ENCODE data around the gene ANKMY1. TPM values are rescaled to one million over a fixed set of nuclear protein-coding genes. Genes with fewer than 3 reads are reported as not detected.
A peak's percentile ranks its signal among the peaks of the same experiment; 100 is the strongest.

ANKMY1 gene
- total and polyA plus RNA-seq, 8 donors, result 6.9 to 20.1 (median 10.7) TPM

DNA sequence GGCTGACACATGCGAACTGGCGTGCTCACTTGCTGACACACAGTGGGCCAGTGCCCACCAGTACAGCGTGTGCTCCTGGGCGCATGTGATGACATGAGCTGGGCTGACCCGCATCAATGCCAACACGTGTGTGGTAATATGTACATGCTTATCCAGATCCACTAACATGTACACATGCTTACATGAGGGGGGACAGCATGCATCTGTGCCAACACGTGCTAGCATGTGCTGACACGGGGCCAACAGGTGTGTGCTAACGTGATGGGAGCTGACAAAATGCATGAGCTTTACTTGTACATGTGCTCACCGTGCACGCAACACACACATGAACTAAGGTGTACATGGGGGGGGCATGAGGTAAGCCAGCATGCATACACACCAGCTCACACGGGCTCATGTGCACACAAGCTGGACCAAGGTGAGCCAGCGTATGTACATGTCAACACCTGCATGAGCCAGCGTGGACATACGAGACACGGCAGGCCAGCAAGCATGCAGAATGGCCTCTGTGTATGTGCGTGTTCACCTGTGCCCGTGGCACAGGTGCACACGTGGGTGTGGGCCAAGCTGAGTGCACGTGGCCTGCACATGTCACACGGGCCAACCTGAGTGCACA lies 93.8 kb downstream of the ANKMY1 start:
- DNase-seq, result peak in 4 of 6 donors; percentile 1 to 38 (median 15)
- H3K4me1 ChIP-seq, result no peaks in the 10 kb centered on the region
- ATAC-seq, result no peak
- TF ChIP-seq, protein P1, sequence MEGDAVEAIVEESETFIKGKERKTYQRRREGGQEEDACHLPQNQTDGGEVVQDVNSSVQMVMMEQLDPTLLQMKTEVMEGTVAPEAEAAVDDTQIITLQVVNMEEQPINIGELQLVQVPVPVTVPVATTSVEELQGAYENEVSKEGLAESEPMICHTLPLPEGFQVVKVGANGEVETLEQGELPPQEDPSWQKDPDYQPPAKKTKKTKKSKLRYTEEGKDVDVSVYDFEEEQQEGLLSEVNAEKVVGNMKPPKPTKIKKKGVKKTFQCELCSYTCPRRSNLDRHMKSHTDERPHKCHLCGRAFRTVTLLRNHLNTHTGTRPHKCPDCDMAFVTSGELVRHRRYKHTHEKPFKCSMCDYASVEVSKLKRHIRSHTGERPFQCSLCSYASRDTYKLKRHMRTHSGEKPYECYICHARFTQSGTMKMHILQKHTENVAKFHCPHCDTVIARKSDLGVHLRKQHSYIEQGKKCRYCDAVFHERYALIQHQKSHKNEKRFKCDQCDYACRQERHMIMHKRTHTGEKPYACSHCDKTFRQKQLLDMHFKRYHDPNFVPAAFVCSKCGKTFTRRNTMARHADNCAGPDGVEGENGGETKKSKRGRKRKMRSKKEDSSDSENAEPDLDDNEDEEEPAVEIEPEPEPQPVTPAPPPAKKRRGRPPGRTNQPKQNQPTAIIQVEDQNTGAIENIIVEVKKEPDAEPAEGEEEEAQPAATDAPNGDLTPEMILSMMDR (IDR thresholded peaks at IDR 0.05), result no peak
- no peaks in the 10 kb centered on the region for H3K27me3 ChIP-seq
- H3K4me3 ChIP-seq, result no peak overlapping the region
- H3K9me3 ChIP-seq, result no peaks in the 10 kb centered on the region
- H3K27ac ChIP-seq, result no peak overlapping the region
- FAIRE-seq, result no peak
- intact Hi-C loops (cut with DNase I), result no loop called here
- H3K36me3 ChIP-seq, result no peaks in the 10 kb centered on the region
- 95 to 96% methylated on average over 21 of the region's 21 CpGs for WGBS, 2 donors

DNA sequence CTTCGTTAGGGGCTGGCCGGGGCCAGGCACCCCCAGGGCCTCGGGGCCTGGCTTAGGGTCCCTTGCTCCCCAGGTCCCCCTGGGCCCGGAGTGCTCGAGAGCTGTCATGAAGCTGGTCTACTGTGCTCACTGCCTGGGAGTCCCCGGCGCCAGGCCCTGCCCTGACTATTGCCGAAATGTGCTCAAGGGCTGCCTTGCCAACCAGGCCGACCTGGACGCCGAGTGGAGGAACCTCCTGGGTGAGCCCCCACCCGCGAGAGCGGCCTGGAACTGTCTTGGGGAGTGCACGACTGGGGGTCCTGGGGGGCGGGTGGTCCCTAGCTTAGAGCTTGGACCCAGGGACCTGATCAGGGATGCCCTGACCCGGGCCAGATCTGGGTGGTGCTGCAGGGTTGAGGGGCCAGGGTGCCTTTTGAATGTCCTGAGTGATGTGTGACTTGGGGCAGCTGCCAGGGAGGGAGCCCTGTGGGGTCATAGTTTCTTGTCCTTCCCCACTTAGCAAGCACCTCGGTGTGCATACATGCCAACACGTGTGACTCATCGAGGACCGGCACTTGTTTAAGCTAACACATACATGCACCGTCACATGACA lies 94.4 kb downstream of the ANKMY1 start:
- intact Hi-C loops (cut with DNase I), result no loop called here
- Histone ChIP-seq H3K4me1 (no peaks in the 10 kb centered on the region), H3K27me3 (no peaks in the 10 kb centered on the region), H3K36me3 (no peaks in the 10 kb centered on the region), H3K9me3 (no peaks in the 10 kb centered on the region), H3K27ac (no peak overlapping the region), H3K4me3 (no peak overlapping the region)
- TF ChIP-seq, protein P1 (IDR thresholded peaks at IDR 0.05), result no peak
- peak in 5 of 6 donors; percentile 1 to 48 (median 13) for DNase-seq
- no peak for ATAC-seq
- no peak for FAIRE-seq
- 90 to 93% methylated on average over 22 of the region's 22 CpGs for WGBS, 2 donors

DNA sequence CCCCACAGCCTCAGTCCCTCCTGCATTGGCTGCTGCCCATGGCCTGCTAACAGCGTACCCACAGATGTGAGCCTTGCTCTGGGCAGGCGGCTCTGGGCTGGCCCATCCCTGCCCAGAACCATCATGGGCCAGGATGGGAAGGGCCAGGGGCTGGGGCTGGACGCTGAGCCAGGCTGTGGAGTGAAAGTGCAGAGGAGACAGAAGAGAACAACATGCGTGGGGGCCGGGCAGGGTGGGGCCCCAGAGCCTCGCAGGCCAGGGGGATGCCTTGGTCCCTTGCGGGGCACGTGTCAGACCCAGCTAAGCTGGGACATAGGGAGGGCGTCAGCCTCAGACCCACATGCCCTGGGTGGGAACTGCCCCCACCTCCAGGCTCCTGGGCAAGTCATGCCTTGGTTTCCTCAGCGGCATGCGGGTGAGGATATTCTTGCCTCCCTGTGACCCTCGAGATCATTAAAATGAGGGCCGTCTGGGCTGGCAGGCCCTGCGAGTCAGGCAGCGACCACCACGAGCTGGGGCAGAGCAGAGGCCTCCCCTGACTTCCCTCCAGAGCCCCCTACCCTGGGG lies 95.0 kb downstream of the ANKMY1 start:
- no peaks in the 10 kb centered on the region for H3K36me3 ChIP-seq
- no peaks in the 10 kb centered on the region for H3K27me3 ChIP-seq
- no peak for FAIRE-seq
- TF ChIP-seq, protein P1 (IDR thresholded peaks at IDR 0.05), result no peak
- H3K4me1 ChIP-seq, result no peaks in the 10 kb centered on the region
- no peak overlapping the region for H3K4me3 ChIP-seq
- WGBS, 2 donors, result 93 to 94% methylated on average over 16 of the region's 16 CpGs
- ATAC-seq, result no peak
- intact Hi-C loops (cut with DNase I), result no loop called here
- peak in 5 of 6 donors; percentile 1 to 64 (median 15) for DNase-seq
- no peaks in the 10 kb centered on the region for H3K9me3 ChIP-seq
- H3K27ac ChIP-seq, result no peak overlapping the region

DNA sequence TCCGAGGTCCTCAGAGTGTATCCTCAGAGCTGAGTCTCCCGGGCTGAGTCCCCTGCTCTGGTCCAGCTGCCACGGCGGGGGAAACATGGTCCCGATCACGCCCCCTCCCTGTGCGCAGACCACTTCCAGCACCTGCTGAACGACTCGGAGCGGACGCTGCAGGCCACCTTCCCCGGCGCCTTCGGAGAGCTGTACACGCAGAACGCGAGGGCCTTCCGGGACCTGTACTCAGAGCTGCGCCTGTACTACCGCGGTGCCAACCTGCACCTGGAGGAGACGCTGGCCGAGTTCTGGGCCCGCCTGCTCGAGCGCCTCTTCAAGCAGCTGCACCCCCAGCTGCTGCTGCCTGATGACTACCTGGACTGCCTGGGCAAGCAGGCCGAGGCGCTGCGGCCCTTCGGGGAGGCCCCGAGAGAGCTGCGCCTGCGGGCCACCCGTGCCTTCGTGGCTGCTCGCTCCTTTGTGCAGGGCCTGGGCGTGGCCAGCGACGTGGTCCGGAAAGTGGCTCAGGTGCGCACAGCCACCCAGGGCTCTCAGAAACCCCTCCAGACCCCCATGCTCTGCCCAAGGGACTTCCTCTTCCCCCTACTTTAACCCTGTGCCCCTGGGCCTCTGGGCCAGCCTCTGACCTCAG lies 95.6 kb downstream of the ANKMY1 start:
- Histone ChIP-seq H3K27ac (no peak overlapping the region), H3K9me3 (no peaks in the 10 kb centered on the region), H3K36me3 (no peaks in the 10 kb centered on the region), H3K4me3 (no peak overlapping the region), H3K4me1 (no peaks in the 10 kb centered on the region), H3K27me3 (no peaks in the 10 kb centered on the region)
- ATAC-seq (no peak), FAIRE-seq (no peak), DNase-seq (peak in 5 of 6 donors; percentile 1 to 55 (median 13))
- intact Hi-C loops (cut with DNase I), result no loop called here
- WGBS, 2 donors, result 94 to 96% methylated on average over 36 to 41 of the region's 41 CpGs
- TF ChIP-seq, protein P1 (IDR thresholded peaks at IDR 0.05), result no peak

Measured in pancreas (tissue), 10 donors.